DND-41 (cell line): Measurements from ENCODE around the gene CARD9.

Experiments used
- CTCF ChIP-seq: IDR thresholded peaks from 2 replicates; pipeline ENCODE4 v1.5.1; 2012; ENCODE audit warnings: borderline replicate concordance, low read length, moderate library complexity, mild to moderate bottlenecking; ENCODE audit not compliant: poor library complexity, severe bottlenecking; ENCODE audit errors: extremely low read depth
- EZH2 ChIP-seq: IDR thresholded peaks from 3 replicates; pipeline ENCODE4 v1.6.1; 2012; ENCODE audit warnings: borderline replicate concordance, low read depth, mild to moderate bottlenecking, moderate library complexity, low read length, inconsistent platforms; ENCODE audit not compliant: severe bottlenecking

- no peak for TF ChIP-seq CTCF
- TF ChIP-seq EZH2, result no peak
Measured at GRCh38 chr9:136327304-136327974, 46.0 kb downstream of the CARD9 start, which contains the start of gene GPSM1.
